ENCODE data around the gene AOAH. TPM values are rescaled to one million over a fixed set of nuclear protein-coding genes. Genes with fewer than 3 reads are reported as not detected.

The AOAH gene
- total and polyA plus RNA-seq, 9 donors = 2.4 to 4.4 (median 3.4) TPM

DNA sequence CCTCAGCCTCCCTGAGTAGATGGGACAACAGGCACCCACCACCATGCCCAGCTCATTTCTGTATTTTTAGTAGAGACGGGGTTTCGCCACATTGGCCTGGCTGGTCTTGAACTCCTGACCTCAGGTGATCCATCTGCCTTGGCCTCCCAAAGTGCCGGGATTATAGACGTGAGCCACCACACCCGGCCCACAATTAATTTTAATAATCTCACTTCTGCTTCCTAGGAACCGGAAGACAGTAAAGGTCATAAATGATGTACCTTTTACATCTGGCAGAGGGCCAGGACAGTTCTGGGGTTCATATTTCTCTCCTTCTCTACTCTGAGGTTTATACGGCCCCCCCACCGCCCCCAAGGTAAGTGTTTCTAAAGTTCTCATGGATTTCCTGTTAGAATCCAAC, 31.2 kb upstream of the AOAH start:
- H3K27ac ChIP-seq (ENCODE audit: low read length) = no peak overlapping the region
- H3K9me3 ChIP-seq (replicated peaks; ENCODE audit: control insufficient read depth, low read depth, low read length) = no peaks in the 10 kb centered on the region
- WGBS (ENCODE audit: insufficient coverage) = 86% methylated on average over 6 of the region's 8 CpGs
- H3K4me3 ChIP-seq (ENCODE audit: low read length) = no peak overlapping the region
- DNase-seq = no peak
- peaks cover 4% of the 10 kb centered on the region for H3K4me1 ChIP-seq (ENCODE audit: control insufficient read depth, insufficient read depth, low read length)
- H3K27me3 ChIP-seq (ENCODE audit: control insufficient read depth, insufficient read depth, low read length) = no peaks in the 10 kb centered on the region
- no peaks in the 10 kb centered on the region for H3K36me3 ChIP-seq (ENCODE audit: control insufficient read depth, insufficient read depth, low read length)

- Histone ChIP-seq H3K9me3 (replicated peaks; ENCODE audit: control insufficient read depth, low read depth, low read length) (no peaks in the 10 kb centered on the region), H3K4me1 (ENCODE audit: control insufficient read depth, insufficient read depth, low read length) (no peaks in the 10 kb centered on the region), H3K4me3 (ENCODE audit: low read length) (no peak overlapping the region), H3K27ac (ENCODE audit: low read length) (no peak overlapping the region), H3K27me3 (ENCODE audit: control insufficient read depth, insufficient read depth, low read length) (no peaks in the 10 kb centered on the region), H3K36me3 (ENCODE audit: control insufficient read depth, insufficient read depth, low read length) (no peaks in the 10 kb centered on the region)
- WGBS (ENCODE audit: insufficient coverage) = no CpG with 5 or more reads among the region's 2 CpGs
- no peak for DNase-seq
Measured at GRCh38 chr7:36752026-36752711, 27.9 kb upstream of the AOAH start.

GRCh38 chr7:36750451-36750850, 26.2 kb upstream of the AOAH start:
- Histone ChIP-seq H3K4me3 (ENCODE audit: low read length) (no peak overlapping the region), H3K9me3 (replicated peaks; ENCODE audit: control insufficient read depth, low read depth, low read length) (no peaks in the 10 kb centered on the region), H3K27ac (ENCODE audit: low read length) (no peak overlapping the region), H3K27me3 (ENCODE audit: control insufficient read depth, insufficient read depth, low read length) (peaks cover 2% of the 10 kb centered on the region), H3K4me1 (ENCODE audit: control insufficient read depth, insufficient read depth, low read length) (no peaks in the 10 kb centered on the region), H3K36me3 (ENCODE audit: control insufficient read depth, insufficient read depth, low read length) (no peaks in the 10 kb centered on the region)
- no peak for DNase-seq
- WGBS (ENCODE audit: insufficient coverage) = 66% methylated on average over 5 of the region's 5 CpGs

GRCh38 chr7:36749282-36749960, 25.1 kb upstream of the AOAH start:
- H3K27ac ChIP-seq (ENCODE audit: low read length) = no peak overlapping the region
- WGBS (ENCODE audit: insufficient coverage) = no CpG with 5 or more reads among the region's 2 CpGs
- no peak for DNase-seq
- peaks cover 2% of the 10 kb centered on the region for H3K27me3 ChIP-seq (ENCODE audit: control insufficient read depth, insufficient read depth, low read length)
- no peaks in the 10 kb centered on the region for H3K9me3 ChIP-seq (replicated peaks; ENCODE audit: control insufficient read depth, low read depth, low read length)
- no peaks in the 10 kb centered on the region for H3K36me3 ChIP-seq (ENCODE audit: control insufficient read depth, insufficient read depth, low read length)
- no peaks in the 10 kb centered on the region for H3K4me1 ChIP-seq (ENCODE audit: control insufficient read depth, insufficient read depth, low read length)
- H3K4me3 ChIP-seq (ENCODE audit: low read length) = no peak overlapping the region

- peaks cover 2% of the 10 kb centered on the region for H3K27me3 ChIP-seq (ENCODE audit: control insufficient read depth, insufficient read depth, low read length)
- no peak overlapping the region for H3K4me3 ChIP-seq (ENCODE audit: low read length)
- no peaks in the 10 kb centered on the region for H3K36me3 ChIP-seq (ENCODE audit: control insufficient read depth, insufficient read depth, low read length)
- DNase-seq = no peak
- no peaks in the 10 kb centered on the region for H3K9me3 ChIP-seq (replicated peaks; ENCODE audit: control insufficient read depth, low read depth, low read length)
- no peaks in the 10 kb centered on the region for H3K4me1 ChIP-seq (ENCODE audit: control insufficient read depth, insufficient read depth, low read length)
- 89% methylated on average over 3 of the region's 7 CpGs for WGBS (ENCODE audit: insufficient coverage)
- H3K27ac ChIP-seq (ENCODE audit: low read length) = no peak overlapping the region
Measured at GRCh38 chr7:36748017-36748487, 23.8 kb upstream of the AOAH start.

DNA sequence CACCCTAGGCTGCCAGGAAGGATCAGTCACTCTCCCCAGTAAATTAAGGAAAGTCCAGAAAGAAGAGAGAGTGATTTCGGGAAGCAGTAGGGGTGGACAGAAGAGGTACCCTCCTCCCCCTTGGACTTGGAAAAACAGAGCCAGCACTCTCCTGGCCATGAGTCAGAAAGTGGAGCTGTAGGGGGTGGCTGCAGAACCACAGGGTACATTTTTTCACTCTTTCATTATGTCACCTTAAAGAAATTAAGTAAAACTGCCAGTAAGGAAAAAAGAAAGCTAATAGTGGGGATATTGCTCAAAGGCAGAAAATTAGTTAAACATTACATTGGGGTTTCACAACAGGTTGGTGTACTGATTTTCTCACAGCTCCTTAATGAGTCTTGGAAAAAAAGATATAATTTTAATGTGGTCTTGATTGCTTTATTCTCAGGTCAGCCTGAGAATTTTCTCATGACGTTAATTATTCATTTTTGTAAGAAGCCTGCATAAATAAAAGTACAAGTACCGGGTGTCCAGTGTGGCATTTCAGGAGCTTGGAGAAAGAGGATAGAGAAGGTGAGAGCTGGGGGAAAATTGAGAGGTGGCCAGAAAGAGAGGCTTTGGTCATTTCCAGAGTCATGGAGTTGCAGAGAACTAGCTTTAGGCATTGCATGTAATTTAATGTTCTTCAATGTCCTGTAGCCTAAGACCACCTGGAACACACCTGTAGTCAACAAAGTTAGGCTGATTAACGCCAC, 23.2 kb upstream of the AOAH start:
- no peaks in the 10 kb centered on the region for H3K4me1 ChIP-seq (ENCODE audit: control insufficient read depth, insufficient read depth, low read length)
- WGBS (ENCODE audit: insufficient coverage) = 77% methylated on average over 3 of the region's 4 CpGs

DNA sequence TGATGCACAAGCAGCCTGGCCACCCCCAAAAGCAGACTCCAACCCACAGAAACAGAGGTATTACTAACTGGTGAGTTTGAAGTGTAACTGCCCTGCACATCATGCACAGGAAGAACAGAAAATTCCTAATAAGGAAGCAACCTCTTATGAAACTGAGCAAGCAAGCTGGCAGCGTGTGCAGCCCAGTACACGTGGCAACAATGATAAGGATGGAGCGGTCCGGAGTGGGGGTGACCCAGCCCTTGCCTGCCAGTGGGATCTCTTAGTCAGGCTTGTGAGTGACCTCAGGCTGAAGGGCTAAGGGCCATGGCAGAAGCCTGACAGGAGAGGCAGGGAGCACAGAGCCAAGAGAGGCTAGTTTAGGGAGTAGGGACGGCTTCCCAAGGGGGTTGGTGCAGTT, 22.1 kb upstream of the AOAH start:
- Histone ChIP-seq H3K27ac (ENCODE audit: low read length) (no peak overlapping the region), H3K36me3 (ENCODE audit: control insufficient read depth, insufficient read depth, low read length) (no peaks in the 10 kb centered on the region)
- WGBS (ENCODE audit: insufficient coverage) = 91% methylated on average over 5 of the region's 5 CpGs

More for the DNA sequence above, 23.2 kb upstream of the AOAH start:
- no peak for DNase-seq
- H3K4me3 ChIP-seq (ENCODE audit: low read length) = no peak overlapping the region
- no peaks in the 10 kb centered on the region for H3K36me3 ChIP-seq (ENCODE audit: control insufficient read depth, insufficient read depth, low read length)
- H3K27me3 ChIP-seq (ENCODE audit: control insufficient read depth, insufficient read depth, low read length) = peaks cover 2% of the 10 kb centered on the region
- no peaks in the 10 kb centered on the region for H3K9me3 ChIP-seq (replicated peaks; ENCODE audit: control insufficient read depth, low read depth, low read length)
- H3K27ac ChIP-seq (ENCODE audit: low read length) = no peak overlapping the region

GRCh38 chr7:36742911-36743775, 18.8 kb upstream of the AOAH start:
- Histone ChIP-seq H3K4me3 (ENCODE audit: low read length) (no peak overlapping the region), H3K4me1 (ENCODE audit: control insufficient read depth, insufficient read depth, low read length) (no peaks in the 10 kb centered on the region), H3K9me3 (replicated peaks; ENCODE audit: control insufficient read depth, low read depth, low read length) (no peaks in the 10 kb centered on the region), H3K36me3 (ENCODE audit: control insufficient read depth, insufficient read depth, low read length) (no peaks in the 10 kb centered on the region), H3K27me3 (ENCODE audit: control insufficient read depth, insufficient read depth, low read length) (peaks cover 2% of the 10 kb centered on the region), H3K27ac (ENCODE audit: low read length) (no peak overlapping the region)
- WGBS (ENCODE audit: insufficient coverage) = 80% methylated on average over 1 of the region's 6 CpGs
- DNase-seq = peak; percentile 82

More for the DNA sequence above, 22.1 kb upstream of the AOAH start:
- Histone ChIP-seq H3K4me3 (ENCODE audit: low read length) (no peak overlapping the region), H3K4me1 (ENCODE audit: control insufficient read depth, insufficient read depth, low read length) (no peaks in the 10 kb centered on the region), H3K9me3 (replicated peaks; ENCODE audit: control insufficient read depth, low read depth, low read length) (no peaks in the 10 kb centered on the region), H3K27me3 (ENCODE audit: control insufficient read depth, insufficient read depth, low read length) (peaks cover 2% of the 10 kb centered on the region)
- DNase-seq = peak; percentile 12

DNA sequence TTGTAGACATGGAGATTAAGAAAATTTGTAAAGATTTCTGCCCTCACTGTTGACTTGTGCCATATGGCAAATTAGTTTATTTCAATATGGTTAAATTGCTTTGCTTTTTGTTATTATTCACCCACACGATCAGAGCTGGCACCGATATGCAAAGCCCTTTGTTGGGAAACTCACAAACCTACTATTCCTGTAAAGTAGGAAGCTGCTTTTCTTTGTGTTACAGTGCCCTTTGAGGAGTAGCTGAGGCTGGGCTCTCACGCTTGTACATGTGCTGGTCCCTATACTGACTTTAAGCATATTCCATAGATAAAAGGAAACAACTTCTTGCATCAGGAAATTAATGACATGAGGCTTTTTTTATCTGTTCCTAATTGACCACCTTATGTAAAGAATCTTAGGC, 17.6 kb upstream of the AOAH start:
- no peak overlapping the region for H3K4me3 ChIP-seq (ENCODE audit: low read length)
- H3K27me3 ChIP-seq (ENCODE audit: control insufficient read depth, insufficient read depth, low read length) = peaks cover 4% of the 10 kb centered on the region
- WGBS (ENCODE audit: insufficient coverage) = no CpG with 5 or more reads among the region's 3 CpGs
- DNase-seq = no peak
- no peaks in the 10 kb centered on the region for H3K9me3 ChIP-seq (replicated peaks; ENCODE audit: control insufficient read depth, low read depth, low read length)
- no peaks in the 10 kb centered on the region for H3K36me3 ChIP-seq (ENCODE audit: control insufficient read depth, insufficient read depth, low read length)
- H3K27ac ChIP-seq (ENCODE audit: low read length) = no peak overlapping the region
- no peaks in the 10 kb centered on the region for H3K4me1 ChIP-seq (ENCODE audit: control insufficient read depth, insufficient read depth, low read length)
